Dermis microvascular lymphatic vessel endothelial cell (primary cell): ENCODE measurements around the gene PPP2R2D. TPM values are rescaled to one million over a fixed set of nuclear protein-coding genes. Genes with fewer than 3 reads are reported as not detected.
"Not testable (repeated sequence)": the region's sequence is repeated elsewhere in the genome, so short reads cannot be mapped to it uniquely, and the experiment has no call there.

Source experiments
- DNase-seq, 2 donors: peaks; one replicate each; pipeline versions ENCODE4 v3.0.0 to v3.0.0-alpha.2; 2010; ENCODE audit warnings: low read depth in 2 of 2
- total RNA-seq: library from RNA; depleted of rRNA; stranded (reverse); fragments of >200 nt; gene quantifications from 2 replicates; pipeline ENCODE4 v1.2.1, GENCODE V29; 2014

PPP2R2D gene
- total RNA-seq, 1 donor from 2014 or later, result 21.3 TPM

DNA sequence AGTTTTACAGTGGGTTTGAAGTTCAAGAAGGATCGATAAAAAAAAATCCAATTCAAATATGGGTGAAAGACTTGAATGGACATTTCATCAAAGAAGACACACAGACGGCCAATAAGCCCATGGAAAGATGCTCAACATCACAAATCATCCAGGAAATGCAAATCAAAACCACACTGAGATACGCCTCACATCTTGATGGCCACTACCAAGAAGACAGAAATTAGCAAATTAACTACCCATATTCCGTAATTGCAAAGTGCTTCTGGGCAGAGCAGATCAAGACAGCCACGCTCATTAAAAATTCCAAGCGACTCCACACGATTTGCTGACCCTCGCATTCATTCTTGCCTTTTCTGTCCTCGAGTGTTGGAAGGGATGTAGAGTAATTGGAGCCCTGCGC is 34.1 kb upstream of the PPP2R2D start:
- DNase-seq, result no peak

DNA sequence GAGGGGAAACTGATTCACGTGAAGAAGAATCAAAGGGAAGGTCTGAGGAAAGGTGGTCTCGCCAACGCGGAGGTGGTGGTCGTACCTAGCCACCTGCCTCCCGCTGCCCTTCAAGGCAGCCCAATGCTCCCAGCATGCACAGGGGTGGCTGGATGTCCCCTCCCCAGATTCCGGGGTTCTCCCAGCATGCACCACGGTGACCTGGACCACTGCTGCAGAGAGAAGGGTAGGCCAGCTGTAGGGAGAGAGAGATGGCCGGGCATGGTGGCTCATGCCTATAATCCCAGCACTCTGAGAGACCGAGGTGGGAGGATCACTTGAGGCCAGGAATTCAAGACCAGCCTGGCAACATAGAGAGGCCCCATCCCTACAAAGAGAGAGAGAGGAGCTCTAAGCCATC is 32.4 kb upstream of the PPP2R2D start:
- no peak for DNase-seq

DNA sequence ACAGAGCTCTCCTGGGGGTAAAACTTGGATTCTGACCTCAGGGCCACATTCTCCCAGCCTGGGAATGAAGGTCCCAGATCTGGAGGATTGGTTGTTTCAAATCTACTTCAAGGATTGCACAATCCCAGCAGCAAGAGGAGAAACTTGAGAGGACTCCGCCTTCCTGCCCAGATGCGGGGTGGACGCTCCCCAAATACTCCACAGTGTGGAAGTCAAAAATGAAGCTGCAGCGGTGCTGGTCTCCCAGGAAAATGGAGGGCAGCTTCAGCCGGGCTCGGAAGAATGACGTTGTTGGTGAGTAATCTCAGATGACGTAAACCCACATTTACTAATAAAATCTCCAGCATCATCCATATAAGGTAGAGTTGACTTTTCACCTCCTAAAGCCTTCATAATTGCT is 31.5 kb upstream of the PPP2R2D start:
- no peak for DNase-seq

DNA sequence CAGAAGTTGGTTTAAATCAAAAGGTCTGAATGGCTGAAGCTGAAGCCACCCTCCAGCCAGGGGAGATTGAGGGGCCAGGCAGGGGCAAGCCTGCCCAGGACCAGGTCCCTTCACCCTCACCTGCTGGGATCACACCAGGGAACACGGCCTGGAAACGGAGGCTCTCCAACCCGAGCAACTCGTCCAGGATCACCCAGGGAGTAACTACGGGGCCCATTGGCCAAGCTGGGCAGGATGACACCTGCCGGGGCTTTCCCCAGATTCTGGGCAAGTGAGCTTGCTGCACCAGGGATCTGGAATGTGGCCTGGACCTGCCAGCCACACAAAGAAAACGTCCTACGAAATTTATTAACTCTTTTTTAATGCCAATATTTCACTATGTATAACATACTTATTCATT is 30.4 kb upstream of the PPP2R2D start:
- DNase-seq, result no peak

DNA sequence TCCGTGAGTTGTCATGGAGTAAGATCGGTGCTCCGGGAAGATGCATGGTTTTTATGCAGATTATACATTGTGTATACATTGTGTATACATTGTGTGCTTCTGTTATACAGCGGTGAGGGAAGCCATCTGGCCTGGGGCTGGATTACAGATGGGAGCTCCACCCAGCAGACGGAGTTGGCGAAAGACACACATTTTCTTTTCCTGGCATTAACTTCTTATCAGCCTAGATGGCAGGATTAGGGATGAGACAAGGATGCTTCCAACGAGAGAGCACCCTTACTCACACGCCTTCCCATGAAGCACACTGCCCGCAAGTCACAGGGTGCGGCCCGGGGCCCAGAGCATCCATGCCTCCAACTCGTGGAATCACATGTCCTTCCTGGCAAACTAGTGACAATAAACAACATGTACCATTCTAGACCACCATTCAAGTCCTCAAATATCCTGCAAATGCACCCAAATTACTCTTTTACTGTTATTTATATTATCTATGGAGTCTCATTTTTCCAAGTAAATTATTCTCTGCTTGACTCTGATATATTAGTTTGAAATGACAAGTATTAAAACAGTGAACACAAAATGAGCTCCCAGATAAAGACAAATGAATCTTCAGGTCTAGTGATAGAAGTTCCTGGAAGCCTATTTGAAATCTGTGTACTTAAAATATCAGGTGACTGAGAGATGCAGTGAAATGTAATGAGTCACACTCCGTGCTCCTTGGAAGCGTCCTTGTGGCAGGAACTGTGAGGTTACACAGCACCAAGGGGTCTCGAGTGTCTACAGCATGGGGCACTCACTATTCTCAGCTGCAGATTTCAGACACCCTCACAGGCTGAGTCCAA is 29.8 kb upstream of the PPP2R2D start:
- no peak for DNase-seq

DNA sequence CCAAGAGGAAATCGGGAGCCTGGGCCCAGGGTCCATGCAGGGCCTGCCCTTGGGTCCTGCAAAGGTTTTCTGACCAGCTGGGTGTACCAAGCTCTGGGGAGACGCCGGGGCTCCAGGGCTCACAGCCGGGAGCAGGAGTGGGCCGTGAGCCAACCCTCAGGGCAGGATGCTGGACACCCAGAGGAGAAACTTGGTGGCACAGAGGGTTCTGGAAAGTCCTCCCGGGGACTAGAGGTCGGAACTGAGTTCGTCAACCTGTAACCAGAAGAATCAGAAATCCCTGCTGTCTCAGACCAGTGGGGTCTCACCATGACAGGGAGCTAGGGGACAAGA is 29.2 kb upstream of the PPP2R2D start:
- DNase-seq, result no peak

DNA sequence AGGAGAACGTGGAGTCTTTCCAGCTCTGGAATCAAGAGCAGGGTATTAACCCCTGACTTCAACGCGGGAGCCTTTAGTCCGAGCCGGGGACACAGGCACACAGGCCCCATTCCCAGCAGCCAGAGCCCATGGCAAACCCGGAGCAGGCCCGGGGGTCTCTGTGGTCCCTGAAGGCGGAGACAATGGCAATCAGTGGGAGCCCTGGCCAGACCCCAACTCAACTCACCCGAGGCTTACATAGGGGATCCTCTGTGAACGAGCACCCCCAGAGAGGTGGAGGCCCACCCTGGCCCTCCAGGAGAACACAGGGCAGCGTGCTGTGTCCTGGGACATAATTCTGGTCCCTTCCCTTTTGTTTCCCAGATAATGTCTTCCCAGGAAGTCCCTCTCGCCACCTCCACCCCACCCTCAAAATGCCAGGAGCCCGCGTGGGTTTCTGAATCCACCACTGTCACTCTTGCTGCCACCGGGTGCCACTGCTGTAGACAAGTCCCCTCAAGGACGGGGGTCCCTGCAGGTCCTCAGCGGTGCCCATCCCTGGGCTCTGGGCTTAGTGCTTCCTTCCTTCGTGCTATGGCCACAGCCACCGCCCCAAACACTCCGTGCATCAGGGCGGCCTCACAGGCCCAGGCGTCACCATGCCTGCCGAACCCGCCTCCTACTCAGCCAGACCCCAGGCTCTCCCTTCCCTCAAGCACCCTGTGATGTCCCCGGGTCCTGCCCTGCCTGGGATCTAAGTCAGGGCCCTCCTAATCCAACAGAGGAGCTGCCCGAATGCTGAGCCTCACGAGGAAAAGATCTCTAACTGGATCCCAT is 28.6 kb upstream of the PPP2R2D start:
- DNase-seq, result no peak

DNA sequence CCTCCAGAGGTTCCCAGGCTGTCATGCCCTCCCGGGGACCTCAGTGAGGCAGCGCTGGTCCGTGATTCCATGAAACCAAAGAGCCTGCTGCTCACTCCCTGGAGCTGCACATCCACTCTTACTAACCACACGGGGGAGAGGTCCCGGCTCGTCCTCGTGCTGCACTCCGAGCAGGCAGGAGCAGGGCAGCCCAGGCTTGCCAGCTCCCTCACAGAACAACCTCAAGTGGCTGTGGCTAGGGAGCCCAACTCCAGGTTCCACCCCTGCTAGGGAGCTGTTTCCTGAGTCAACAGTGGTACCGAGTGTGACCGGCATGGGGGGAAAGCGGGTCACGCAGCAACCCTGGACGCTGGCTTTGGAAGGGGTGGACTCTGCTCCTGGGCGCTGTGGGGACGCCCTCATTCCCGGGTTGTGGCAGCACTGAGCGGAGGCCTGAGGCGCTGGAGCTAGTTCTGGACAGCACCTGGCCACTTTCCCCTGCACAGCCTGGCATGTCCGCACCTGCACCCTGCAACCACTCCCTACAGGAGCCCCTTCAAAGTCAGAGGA is 27.9 kb upstream of the PPP2R2D start:
- no peak for DNase-seq

DNA sequence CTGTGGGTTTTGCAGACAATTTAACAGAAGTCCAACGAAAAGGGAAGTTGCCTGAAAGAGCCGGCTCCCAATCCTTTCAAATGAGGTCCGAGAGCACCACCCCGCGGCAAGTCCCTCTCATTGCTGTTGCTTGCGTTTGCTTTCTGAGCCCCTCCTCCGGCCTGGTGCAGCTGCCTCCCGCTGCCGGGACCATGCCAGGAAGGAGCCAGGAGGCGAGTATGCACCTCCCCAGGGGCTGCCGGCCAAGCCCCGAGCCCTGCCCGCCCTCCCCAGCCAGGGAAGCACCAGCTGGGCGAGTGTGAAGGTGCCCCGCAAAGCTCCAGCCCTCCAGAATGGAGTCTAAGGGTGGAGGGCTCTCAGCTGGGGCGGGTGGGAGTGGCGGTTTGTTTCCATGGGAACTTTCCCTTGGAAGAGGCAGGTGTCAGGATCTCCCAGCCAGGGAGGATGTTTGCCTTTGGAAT is 25.8 kb upstream of the PPP2R2D start:
- DNase-seq, result peak; percentile 41 to 76

DNA sequence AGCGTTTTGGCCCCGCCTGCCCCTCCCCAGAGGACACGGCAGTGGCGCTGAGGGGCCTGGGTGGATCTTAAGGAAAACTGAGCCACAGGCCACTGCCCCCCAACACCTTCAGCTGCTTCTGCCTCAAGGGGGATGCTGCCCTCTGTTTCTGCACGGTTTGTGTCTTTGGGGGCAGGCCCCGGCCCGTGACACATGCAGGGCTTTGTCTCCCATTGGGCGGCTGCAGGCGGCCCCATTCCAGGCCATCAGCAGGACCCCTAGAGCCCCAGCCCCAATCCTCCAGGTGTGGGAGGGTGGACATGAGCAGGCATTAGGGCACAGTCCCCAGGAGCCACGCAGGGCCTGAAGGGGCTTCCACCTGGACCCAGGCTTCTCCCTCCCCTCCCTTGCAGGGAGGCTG is 25.3 kb upstream of the PPP2R2D start:
- DNase-seq, result no peak

DNA sequence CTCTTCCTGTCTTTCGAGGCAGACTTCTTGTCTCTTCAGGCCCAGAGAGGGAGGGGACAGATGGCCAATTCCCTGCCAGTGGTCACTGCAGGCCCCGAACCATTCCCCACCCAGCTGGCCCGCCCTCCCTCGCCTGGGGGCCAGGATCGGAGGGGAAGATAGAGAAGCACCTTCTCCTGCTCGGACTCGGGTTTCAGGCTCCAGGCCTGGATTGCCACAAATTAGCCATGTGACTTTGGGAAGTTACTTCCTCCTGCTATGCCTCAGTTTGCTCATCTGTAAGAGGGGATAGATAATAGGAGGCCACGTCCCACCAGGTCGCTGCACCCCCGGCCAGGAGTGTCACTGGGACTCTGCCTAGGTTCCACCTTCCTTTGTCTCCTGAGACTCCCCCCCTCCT is 24.8 kb upstream of the PPP2R2D start:
- DNase-seq, result no peak

DNA sequence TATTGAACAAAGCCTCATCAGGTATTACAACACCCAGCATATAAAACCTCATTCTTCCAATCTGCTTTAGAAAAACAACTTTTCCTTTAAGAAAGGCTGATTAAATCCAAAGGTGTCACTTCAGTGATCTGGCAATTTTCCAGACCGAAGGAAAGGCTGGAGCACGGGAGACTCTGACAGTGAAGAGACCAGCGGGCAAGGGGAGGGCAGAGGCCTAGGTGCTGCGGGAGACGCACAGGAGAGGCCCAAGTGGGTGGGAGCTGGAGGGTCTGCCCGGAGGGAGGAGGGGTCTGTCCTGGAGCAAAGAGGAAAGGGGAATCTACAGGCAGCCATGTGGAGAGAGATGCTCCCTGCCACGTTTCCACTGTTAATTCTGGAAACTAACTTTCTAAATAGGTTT is 24.3 kb upstream of the PPP2R2D start:
- no peak for DNase-seq

DNA sequence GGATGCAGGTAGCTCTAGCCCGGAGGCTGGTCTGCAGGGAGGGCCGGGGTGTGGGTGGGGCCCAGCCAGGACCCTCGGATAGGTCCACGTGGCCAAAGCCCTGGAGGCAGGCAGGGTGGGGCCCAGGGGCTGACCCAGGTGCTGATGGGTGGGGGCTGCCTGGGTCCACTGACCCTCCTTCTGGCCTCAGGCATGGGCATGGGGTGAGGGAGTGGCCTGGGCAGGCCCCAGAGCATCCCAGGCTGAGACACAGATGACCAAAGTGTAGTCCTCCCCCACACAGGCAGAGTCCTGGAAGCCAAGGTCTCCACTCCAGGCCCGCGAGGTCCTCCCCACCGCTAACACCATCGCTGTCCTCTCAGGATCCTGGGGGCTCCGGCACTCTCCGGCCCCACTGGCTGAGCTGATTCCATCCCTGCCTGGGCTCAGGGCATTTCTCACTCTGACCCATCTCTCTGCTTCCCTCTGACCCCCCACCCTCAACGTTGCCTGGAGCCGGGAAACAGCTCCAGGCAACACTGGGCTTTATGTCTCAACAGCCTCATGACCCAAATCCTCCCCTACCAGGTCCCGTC is 20.7 kb upstream of the PPP2R2D start:
- no peak for DNase-seq

DNA sequence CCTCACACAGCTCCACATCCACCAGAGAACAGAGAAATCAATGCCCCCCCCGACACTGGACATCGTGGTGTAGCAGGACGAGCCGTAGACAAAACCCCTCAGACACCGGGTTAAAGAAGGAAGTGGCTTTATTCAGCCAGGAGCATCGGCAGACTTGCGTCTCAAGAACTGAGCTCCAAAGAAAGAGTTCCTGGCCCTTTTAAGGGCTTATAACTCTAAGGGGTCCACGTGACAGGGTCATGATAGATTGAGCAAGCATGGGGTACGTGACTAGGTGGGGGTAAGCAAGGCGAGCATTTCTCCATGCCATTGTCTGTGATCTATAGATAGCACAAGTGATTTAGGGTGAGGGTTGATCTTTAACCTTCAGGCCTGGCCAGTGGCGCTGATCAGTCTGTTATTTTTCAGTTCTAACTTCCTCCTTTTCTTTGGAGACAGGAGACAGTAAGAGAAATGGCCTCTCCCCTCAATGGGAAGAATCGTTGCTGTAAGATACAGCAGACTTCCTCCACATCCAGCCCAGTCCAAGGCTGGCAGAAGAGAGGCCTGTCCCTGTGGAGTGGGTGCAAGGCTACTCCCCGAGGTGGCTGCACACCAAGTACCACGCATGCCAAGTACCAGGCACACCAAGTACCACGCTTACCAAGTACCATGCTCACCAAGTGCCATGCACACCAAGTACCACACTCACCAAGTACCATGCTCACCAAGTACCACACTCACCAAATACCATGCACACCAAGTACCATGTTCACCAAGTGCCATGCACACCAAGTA is 19.5 kb upstream of the PPP2R2D start:
- DNase-seq, result no peak

DNA sequence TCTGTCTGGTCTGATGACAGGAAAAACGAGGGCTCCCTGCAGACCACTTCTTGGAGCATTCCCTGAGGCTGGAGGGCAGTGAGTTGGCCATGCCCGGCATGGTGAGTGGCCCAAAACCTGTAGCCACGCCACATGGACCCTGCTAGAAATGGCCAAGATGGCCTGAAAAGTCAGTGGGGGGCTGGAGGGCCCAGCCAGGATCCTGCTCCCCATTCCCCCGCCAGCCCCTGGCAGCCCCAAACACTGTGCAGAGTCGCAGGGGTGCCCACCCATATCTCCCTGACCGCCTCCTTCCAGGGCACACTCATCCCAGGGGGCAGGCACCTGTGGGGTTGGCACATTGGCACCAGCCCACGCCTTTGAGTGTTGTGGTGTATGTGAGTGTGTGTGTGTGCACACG is 18.7 kb upstream of the PPP2R2D start:
- no peak for DNase-seq

DNA sequence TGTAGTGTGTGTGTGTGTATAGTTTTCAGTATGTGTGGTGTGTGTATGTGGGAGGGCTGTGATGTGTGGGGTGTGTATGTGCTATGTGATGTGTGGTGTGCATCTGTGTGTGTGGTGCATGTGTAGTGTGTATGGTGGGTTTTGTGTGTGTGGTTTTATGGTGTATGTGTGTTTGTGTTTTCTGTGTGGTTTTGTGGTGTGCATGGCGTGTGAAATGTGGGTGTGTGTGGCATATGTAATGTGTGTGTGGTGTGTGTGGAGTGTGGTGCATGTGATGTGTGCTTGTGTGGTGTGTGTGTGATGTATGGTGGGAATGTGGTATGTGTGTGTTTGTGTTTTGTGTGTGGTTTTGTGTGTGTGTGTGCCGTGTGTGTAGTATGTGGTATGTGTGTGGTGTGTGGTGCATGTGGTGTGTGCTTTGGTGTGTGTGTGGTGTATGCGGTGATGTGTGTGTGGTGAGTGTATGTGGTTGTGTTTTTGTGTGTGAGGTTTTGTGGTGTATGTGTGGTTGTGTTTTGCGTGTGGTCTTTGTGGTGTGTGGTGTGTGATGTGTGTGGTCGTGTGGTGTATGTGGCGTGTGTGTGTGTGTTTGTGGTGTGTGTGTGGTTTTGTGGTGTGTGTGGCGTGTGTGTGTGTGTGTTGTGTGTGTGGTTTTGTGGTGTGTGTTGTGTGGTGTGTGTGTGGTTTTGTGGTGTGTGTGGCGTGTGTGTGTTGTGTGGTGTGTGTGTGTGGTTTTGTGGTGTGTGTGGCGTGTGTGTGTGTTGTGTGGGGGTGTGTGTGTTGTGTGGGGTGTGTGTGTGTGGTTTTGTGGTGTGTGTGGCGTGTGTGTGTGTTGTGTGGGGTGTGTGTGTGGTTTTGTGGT is 18.0 kb upstream of the PPP2R2D start:
- DNase-seq, result no peak

DNA sequence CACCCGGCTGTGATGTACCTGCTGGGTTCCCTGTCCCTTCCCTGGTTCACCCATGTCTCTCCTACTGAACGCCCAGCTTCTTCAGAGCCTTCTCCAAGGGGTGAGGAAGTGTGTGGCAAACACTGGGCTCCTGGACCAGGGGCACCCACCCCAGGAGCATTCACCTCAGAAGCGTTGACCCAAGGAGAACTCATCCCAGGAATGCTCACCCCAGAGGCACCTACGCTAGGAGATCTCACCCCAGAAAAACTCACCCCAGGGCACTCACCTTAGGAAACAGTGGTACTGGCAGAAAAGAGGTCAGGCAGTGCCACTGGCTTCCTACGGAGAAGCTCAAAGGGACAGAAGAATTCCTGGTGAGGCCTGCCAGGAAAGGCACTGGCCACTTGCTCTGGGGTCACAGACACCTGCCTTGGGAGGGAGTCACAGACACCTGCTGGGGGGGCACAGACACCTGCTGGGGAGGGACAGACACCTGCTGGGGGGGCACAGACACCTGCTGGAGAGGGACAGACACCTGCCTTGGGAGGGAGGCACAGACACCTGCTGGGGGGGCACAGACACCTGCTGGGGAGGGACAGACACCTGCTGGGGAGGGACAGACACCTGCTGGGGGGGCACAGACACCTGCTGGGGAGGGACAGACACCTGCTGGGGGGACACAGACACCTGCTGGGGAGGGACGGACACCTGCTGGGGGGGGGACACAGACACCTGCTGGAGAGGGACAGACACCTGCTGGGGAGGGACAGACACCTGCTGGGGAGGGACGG is 17.0 kb upstream of the PPP2R2D start:
- not testable (repeated sequence) for DNase-seq

DNA sequence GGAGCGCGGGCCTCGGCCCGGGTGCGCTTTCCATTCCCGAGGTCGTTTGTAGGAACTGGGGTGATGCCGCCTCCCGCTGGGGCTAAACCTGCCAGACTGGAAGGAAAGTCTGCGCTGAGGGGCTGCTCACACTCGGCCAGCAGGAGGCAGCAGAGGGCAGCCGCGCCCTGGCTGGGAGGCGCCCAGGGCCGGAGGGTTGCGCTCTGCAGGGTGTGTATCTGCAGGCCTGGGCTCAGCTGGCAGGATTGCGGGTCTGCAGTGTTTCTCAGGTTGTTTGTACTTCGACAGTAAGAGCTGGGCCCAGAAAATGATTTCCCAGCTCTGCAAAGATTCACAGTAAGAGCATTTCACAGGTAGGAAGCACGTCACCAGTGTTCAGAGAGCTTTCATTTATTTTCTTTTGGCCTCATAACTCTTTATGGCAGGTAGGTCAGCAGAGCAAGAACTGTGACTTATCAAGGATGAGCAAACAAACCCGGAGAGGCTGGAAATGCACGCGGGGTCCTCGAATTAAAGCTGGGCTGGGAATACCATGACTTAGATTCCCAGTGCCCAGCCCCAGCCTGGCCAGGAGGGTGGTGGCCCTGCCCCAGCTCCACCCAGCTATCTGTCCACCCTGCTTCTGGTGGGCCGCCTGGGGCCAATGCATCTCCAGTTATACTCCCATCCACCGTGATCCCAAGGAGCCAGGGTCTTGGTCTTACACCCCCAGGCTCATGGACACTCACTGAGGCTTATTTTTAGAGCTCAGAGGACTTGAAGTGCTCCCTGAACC is 15.2 kb upstream of the PPP2R2D start:
- peak in 1 of 2 donors; percentile 61 for DNase-seq

DNA sequence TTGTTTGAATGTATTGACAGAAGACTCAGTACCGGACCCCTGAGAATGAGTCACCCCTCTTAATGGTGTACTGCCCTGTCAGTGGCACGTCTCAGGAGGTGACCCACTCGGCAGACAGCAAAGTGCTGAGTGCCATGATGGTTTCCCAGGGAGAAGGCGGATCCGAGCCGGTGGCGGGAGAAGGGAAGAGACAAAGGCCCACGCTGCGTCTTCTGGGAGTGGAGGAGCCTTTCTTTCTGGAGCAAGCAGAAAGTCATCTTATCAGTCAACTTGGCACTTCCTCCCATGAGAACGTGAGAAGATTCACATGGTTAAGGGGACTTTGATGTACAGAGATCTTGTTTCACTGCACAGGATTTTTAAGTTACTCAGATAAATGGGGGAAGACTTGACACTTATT is 14.6 kb upstream of the PPP2R2D start:
- DNase-seq, result no peak
